Measurements from ENCODE around the gene SBSN. TPM values are rescaled to one million over a fixed set of nuclear protein-coding genes. Genes with fewer than 3 reads are reported as not detected.

The SBSN gene
- total and polyA plus RNA-seq, 2 donors from 2014 or later, result not detected

- Histone ChIP-seq H3K9me3 (ENCODE audit: control insufficient read depth in 2 of 3, insufficient read depth in 1 of 3, low read length in 3 of 3) (no peaks in the 10 kb centered on the region), H3K4me3 (ENCODE audit: low read length in 3 of 3) (no peak overlapping the region), H3K36me3 (ENCODE audit: control insufficient read depth in 2 of 3, insufficient read depth in 3 of 3, low read length in 3 of 3) (no peaks in the 10 kb centered on the region), H3K4me1 (ENCODE audit: control insufficient read depth in 2 of 3, insufficient read depth in 2 of 3, low read depth in 1 of 3, low read length in 3 of 3) (peaks cover 0 to 3% (median 0%) of the 10 kb centered on the region in 3 donors), H3K27me3 (ENCODE audit: control insufficient read depth, insufficient read depth, low read length) (peaks cover 2% of the 10 kb centered on the region), H3K27ac (ENCODE audit: low read depth in 2 of 2, low read length in 2 of 2) (no peak overlapping the region), H3K9ac (ENCODE audit: low read length in 3 of 3) (no peak overlapping the region)
- FAIRE-seq (no peak), DNase-seq (no peak)
- TF ChIP-seq, protein P1, sequence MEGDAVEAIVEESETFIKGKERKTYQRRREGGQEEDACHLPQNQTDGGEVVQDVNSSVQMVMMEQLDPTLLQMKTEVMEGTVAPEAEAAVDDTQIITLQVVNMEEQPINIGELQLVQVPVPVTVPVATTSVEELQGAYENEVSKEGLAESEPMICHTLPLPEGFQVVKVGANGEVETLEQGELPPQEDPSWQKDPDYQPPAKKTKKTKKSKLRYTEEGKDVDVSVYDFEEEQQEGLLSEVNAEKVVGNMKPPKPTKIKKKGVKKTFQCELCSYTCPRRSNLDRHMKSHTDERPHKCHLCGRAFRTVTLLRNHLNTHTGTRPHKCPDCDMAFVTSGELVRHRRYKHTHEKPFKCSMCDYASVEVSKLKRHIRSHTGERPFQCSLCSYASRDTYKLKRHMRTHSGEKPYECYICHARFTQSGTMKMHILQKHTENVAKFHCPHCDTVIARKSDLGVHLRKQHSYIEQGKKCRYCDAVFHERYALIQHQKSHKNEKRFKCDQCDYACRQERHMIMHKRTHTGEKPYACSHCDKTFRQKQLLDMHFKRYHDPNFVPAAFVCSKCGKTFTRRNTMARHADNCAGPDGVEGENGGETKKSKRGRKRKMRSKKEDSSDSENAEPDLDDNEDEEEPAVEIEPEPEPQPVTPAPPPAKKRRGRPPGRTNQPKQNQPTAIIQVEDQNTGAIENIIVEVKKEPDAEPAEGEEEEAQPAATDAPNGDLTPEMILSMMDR (IDR thresholded peaks at IDR 0.05; ENCODE audit: borderline replicate concordance, extremely low read depth, insufficient read depth), result no peak
- intact Hi-C loops (cut with DNase I), result no loop called here
Observed at GRCh38 chr19:35491836-35492360, 36.2 kb downstream of the SBSN start.

DNA sequence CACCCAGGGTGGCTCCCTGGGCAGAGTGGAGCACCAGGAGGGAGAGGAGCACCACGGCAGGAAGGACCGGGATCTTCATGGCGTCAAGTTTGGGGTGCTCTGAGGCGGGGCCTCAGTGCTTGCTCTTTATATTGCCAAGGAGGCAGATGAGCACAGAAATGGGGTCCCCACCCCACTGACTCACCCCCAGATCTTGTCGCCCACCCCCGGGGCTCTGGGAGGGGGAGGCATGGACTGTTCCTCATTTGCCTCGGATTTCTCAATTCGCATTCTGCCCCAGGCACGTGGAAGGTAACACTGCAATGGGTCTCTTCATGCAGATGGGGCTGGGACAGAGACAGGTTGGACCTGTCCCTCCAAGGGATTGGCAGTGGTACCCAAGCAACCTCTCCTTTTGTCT is 37.7 kb downstream of the SBSN start, which contains the start of gene KRTDAP:
TSS of gene KRTDAP (minus strand) at position 101 of the 400 bp plus-strand sequence. CDS start at position 79, 22 bp downstream.
- no peak for DNase-seq
- H3K9me3 ChIP-seq (ENCODE audit: control insufficient read depth in 2 of 3, insufficient read depth in 1 of 3, low read length in 3 of 3), result no peaks in the 10 kb centered on the region
- no peak within 1 kb of the TSS for H3K9ac ChIP-seq (ENCODE audit: low read length in 3 of 3)
- no peak within 1 kb of the TSS for H3K4me3 ChIP-seq (ENCODE audit: low read length in 3 of 3)
- peaks cover 0 to 3% (median 0%) of the 10 kb centered on the region in 3 donors for H3K4me1 ChIP-seq (ENCODE audit: control insufficient read depth in 2 of 3, insufficient read depth in 2 of 3, low read depth in 1 of 3, low read length in 3 of 3)
- intact Hi-C loops (cut with DNase I), result no loop called here
- TF ChIP-seq, protein P1 (IDR thresholded peaks at IDR 0.05; ENCODE audit: borderline replicate concordance, extremely low read depth, insufficient read depth), result no peak
- peaks cover 2% of the 10 kb centered on the region for H3K27me3 ChIP-seq (ENCODE audit: control insufficient read depth, insufficient read depth, low read length)
- H3K36me3 ChIP-seq (ENCODE audit: control insufficient read depth in 2 of 3, insufficient read depth in 3 of 3, low read length in 3 of 3), result no peaks in the 10 kb centered on the region
- FAIRE-seq, result no peak
- no peak within 1 kb of the TSS for H3K27ac ChIP-seq (ENCODE audit: low read depth in 2 of 2, low read length in 2 of 2)

GRCh38 chr19:35488677-35489076 is 39.4 kb downstream of the SBSN start:
- Histone ChIP-seq H3K27me3 (ENCODE audit: control insufficient read depth, insufficient read depth, low read length) (peaks cover 2% of the 10 kb centered on the region), H3K4me3 (ENCODE audit: low read length in 3 of 3) (no peak overlapping the region), H3K36me3 (ENCODE audit: control insufficient read depth in 2 of 3, insufficient read depth in 3 of 3, low read length in 3 of 3) (no peaks in the 10 kb centered on the region), H3K4me1 (ENCODE audit: control insufficient read depth in 2 of 3, insufficient read depth in 2 of 3, low read depth in 1 of 3, low read length in 3 of 3) (no peaks in the 10 kb centered on the region), H3K9me3 (ENCODE audit: control insufficient read depth in 2 of 3, insufficient read depth in 1 of 3, low read length in 3 of 3) (no peaks in the 10 kb centered on the region), H3K27ac (ENCODE audit: low read depth in 2 of 2, low read length in 2 of 2) (no peak overlapping the region), H3K9ac (ENCODE audit: low read length in 3 of 3) (no peak overlapping the region)
- FAIRE-seq, result no peak
- no peak for DNase-seq
- intact Hi-C loops (cut with DNase I), result no loop called here
- TF ChIP-seq, protein P1 (IDR thresholded peaks at IDR 0.05; ENCODE audit: borderline replicate concordance, extremely low read depth, insufficient read depth), result no peak
